ENCODE data around the gene C9orf72.

C9orf72 gene

GRCh38 chr9:27528886-27529315 is 44.4 kb downstream of the C9orf72 start:
- H3K4me3 ChIP-seq (ENCODE audit: low read depth, low read length): peak overlapping the region; percentile 68
- TF ChIP-seq, protein P1, sequence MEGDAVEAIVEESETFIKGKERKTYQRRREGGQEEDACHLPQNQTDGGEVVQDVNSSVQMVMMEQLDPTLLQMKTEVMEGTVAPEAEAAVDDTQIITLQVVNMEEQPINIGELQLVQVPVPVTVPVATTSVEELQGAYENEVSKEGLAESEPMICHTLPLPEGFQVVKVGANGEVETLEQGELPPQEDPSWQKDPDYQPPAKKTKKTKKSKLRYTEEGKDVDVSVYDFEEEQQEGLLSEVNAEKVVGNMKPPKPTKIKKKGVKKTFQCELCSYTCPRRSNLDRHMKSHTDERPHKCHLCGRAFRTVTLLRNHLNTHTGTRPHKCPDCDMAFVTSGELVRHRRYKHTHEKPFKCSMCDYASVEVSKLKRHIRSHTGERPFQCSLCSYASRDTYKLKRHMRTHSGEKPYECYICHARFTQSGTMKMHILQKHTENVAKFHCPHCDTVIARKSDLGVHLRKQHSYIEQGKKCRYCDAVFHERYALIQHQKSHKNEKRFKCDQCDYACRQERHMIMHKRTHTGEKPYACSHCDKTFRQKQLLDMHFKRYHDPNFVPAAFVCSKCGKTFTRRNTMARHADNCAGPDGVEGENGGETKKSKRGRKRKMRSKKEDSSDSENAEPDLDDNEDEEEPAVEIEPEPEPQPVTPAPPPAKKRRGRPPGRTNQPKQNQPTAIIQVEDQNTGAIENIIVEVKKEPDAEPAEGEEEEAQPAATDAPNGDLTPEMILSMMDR (IDR thresholded peaks at IDR 0.05; ENCODE audit: borderline replicate concordance, insufficient read depth, low read depth, low read length): no peak

GRCh38 chr9:27528076-27528885 is 45.0 kb downstream of the C9orf72 start:
- peak overlapping the region; percentile 68 for H3K4me3 ChIP-seq (ENCODE audit: low read depth, low read length)
- TF ChIP-seq, protein P1 (IDR thresholded peaks at IDR 0.05; ENCODE audit: borderline replicate concordance, insufficient read depth, low read depth, low read length): no peak

GRCh38 chr9:27527702-27528075 is 45.6 kb downstream of the C9orf72 start:
- TF ChIP-seq, protein P1 (IDR thresholded peaks at IDR 0.05; ENCODE audit: borderline replicate concordance, insufficient read depth, low read depth, low read length): no peak
- no peak overlapping the region for H3K4me3 ChIP-seq (ENCODE audit: low read depth, low read length)

- H3K4me3 ChIP-seq (ENCODE audit: low read depth, low read length): no peak within 1 kb of the TSS
- TF ChIP-seq, protein P1 (IDR thresholded peaks at IDR 0.05; ENCODE audit: borderline replicate concordance, insufficient read depth, low read depth, low read length): no peak
Observed at GRCh38 chr9:27524236-27524635, 49.0 kb downstream of the C9orf72 start, which contains the start of gene IFNK. Gene IFNK, plus strand, starts transcription at chr9:27524290. Its CDS starts 47 bp downstream, at chr9:27524337.

GRCh38 chr9:27523141-27523540 is 50.1 kb downstream of the C9orf72 start:
- TF ChIP-seq, protein P1 (IDR thresholded peaks at IDR 0.05; ENCODE audit: borderline replicate concordance, insufficient read depth, low read depth, low read length): no peak

DNA sequence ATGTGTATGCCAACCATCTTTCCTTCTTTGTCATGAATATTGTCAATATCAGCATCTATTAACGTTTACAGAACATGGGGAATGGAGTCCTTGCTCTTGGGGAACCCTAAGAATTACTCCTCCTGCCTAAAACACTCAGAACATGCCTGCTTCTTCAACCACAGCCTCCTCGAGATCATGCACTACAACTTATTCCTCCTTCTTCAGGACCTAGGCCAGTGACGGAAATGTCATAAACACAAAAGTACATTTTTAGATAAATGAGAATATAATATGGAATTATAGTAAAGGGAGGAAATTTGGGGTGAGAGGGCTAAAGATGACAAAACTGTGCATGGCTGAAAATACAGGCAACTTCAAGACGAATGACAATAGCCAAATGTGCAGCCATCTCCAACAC is 52.3 kb downstream of the C9orf72 start:
- TF ChIP-seq, protein P1 (IDR thresholded peaks at IDR 0.05; ENCODE audit: borderline replicate concordance, insufficient read depth, low read depth, low read length): no peak
- no peak overlapping the region for H3K4me3 ChIP-seq (ENCODE audit: low read depth, low read length)

More at GRCh38 chr9:27523141-27523540, 50.1 kb downstream of the C9orf72 start:
- no peak overlapping the region for H3K4me3 ChIP-seq (ENCODE audit: low read depth, low read length)
